Fibroblast of lung (primary cell): ENCODE measurements around the gene CYP27A1. TPM values are rescaled to one million over a fixed set of nuclear protein-coding genes. Genes with fewer than 3 reads are reported as not detected.

Source experiments
- DNase-seq, 2 donors: peaks; one replicate each; pipeline versions ENCODE4 v3.0.0 to v3.0.0-alpha.2; 2010; ENCODE audit warnings: low read depth in 2 of 2
- H2AFZ ChIP-seq: 2 replicates; pipeline ENCODE4 v1.5.1; 2012; ENCODE audit warnings: low read length, control low read depth, inconsistent platforms
- H3K27ac ChIP-seq: 2 replicates; pipeline ENCODE4 v1.5.1; 2011; ENCODE audit warnings: low read length, control low read depth; ENCODE audit not compliant: insufficient read depth
- H3K27me3 ChIP-seq: 2 replicates; pipeline ENCODE4 v1.5.1; 2011; ENCODE audit warnings: mild to moderate bottlenecking, low read length; ENCODE audit not compliant: control insufficient read depth, insufficient read depth
- H3K36me3 ChIP-seq: 2 replicates; pipeline ENCODE4 v1.5.1; 2011; ENCODE audit warnings: low read length; ENCODE audit not compliant: control insufficient read depth, insufficient read depth
- H3K4me1 ChIP-seq: 2 replicates; pipeline ENCODE4 v1.5.1; 2011; ENCODE audit warnings: low read length; ENCODE audit not compliant: control insufficient read depth, insufficient read depth; ENCODE audit errors: extremely low read depth
- H3K4me2 ChIP-seq: 2 replicates; pipeline ENCODE4 v1.5.1; 2011; ENCODE audit warnings: low read length, control low read depth; ENCODE audit not compliant: insufficient read depth; ENCODE audit errors: extremely low read depth
- H3K4me3 ChIP-seq, 4 experiments: fragments of 200-600 bp in 1 of 4; sonication (generic) in 1 of 4; replicated peaks in 1 of 4; 2 replicates each; pipeline ENCODE4 v1.5.1; 2011 to 2016; ENCODE audit warnings: low read length in 4 of 4, low read depth in 3 of 4, mild to moderate bottlenecking in 3 of 4, control low read depth in 2 of 4, inconsistent platforms in 1 of 4, mixed read lengths in 1 of 4; ENCODE audit not compliant: insufficient read depth in 1 of 4; ENCODE audit errors: control extremely low read depth in 1 of 4
- H3K79me2 ChIP-seq: 2 replicates; pipeline ENCODE4 v1.5.1; 2012; ENCODE audit warnings: mild to moderate bottlenecking, low read length, inconsistent platforms; ENCODE audit not compliant: control insufficient read depth, insufficient read depth
- H3K9ac ChIP-seq: 2 replicates; pipeline ENCODE4 v1.5.1; 2011; ENCODE audit warnings: mild to moderate bottlenecking, low read length, control low read depth; ENCODE audit not compliant: insufficient read depth
- H3K9me3 ChIP-seq: 2 replicates; pipeline ENCODE4 v1.5.1; 2012; ENCODE audit warnings: low read depth, low read length; ENCODE audit not compliant: control insufficient read depth, insufficient read depth
- H4K20me1 ChIP-seq: 2 replicates; pipeline ENCODE4 v1.5.1; 2011; ENCODE audit warnings: low read length; ENCODE audit not compliant: control insufficient read depth, insufficient read depth; ENCODE audit errors: extremely low read depth
- CTCF ChIP-seq, 2 donors: IDR thresholded peaks in 1 of 2; conservative IDR thresholded peaks in 1 of 2; 1 replicate in 1 of 2; 2 replicates in 1 of 2; pipeline ENCODE4 v1.5.1; 2011 to 2012; ENCODE audit warnings: low read length in 2 of 2, control low read depth in 1 of 2, inconsistent platforms in 1 of 2, low read depth in 1 of 2, mild to moderate bottlenecking in 1 of 2
- EZH2 ChIP-seq: IDR thresholded peaks from 2 replicates; pipeline ENCODE4 v1.5.1; 2012; ENCODE audit warnings: low read length, control low read depth, mild to moderate bottlenecking; ENCODE audit errors: missing control alignments
- polyA plus RNA-seq, 2 donors: library from polyadenylated mRNA; depleted of rRNA in 1 of 2; stranded (reverse) in 1 of 2; unstranded in 1 of 2; fragments of >200 nt; gene quantifications; 2 replicates each; pipeline ENCODE4 v1.2.1, GENCODE V29; 2011 to 2012; ENCODE audit warnings: missing spikeins in 1 of 2
- total RNA-seq: library from RNA; depleted of rRNA; stranded (reverse); fragments of >200 nt; gene quantifications from 2 replicates; pipeline ENCODE4 v1.2.1, GENCODE V29; 2014

Gene CYP27A1
- total and polyA plus RNA-seq, 2 donors (not counting 1 experiment from before 2014, with no cell fraction given), result 12.7 to 53.8 TPM

GRCh38 chr2:218807626-218808025, 25.7 kb downstream of the CYP27A1 start:
- Histone ChIP-seq H3K4me1 (peaks cover 3% of the 10 kb centered on the region), H3K79me2 (no peaks in the 10 kb centered on the region), H3K27me3 (no peaks in the 10 kb centered on the region), H3K9me3 (no peaks in the 10 kb centered on the region), H3K4me2 (no peak overlapping the region), H3K9ac (no peak overlapping the region), H3K27ac (no peak overlapping the region), H3K36me3 (no peaks in the 10 kb centered on the region), H3K4me3 (no peak overlapping the region), H4K20me1 (no peaks in the 10 kb centered on the region), H2AFZ (no peak overlapping the region)
- DNase-seq, result peak in 1 of 2 donors; percentile 20
- no peak for TF ChIP-seq CTCF (conservative IDR thresholded peaks at IDR 0.05 in 1 of 2, IDR thresholded peaks at IDR 0.05 in 1 of 2; ENCODE audit: low read depth in 1 of 2, low read length in 2 of 2)
- no peak for TF ChIP-seq EZH2

GRCh38 chr2:218809515-218809914, 27.6 kb downstream of the CYP27A1 start:
- Histone ChIP-seq H3K27me3 (no peaks in the 10 kb centered on the region), H4K20me1 (no peaks in the 10 kb centered on the region)
- no peak for TF ChIP-seq CTCF (conservative IDR thresholded peaks at IDR 0.05 in 1 of 2, IDR thresholded peaks at IDR 0.05 in 1 of 2; ENCODE audit: low read depth in 1 of 2, low read length in 2 of 2)
- TF ChIP-seq EZH2, result no peak

GRCh38 chr2:218810256-218810655, 28.3 kb downstream of the CYP27A1 start:
- Histone ChIP-seq H3K4me3 (no peak overlapping the region), H3K9ac (no peak overlapping the region), H3K36me3 (no peaks in the 10 kb centered on the region), H3K79me2 (no peaks in the 10 kb centered on the region), H4K20me1 (no peaks in the 10 kb centered on the region), H3K27me3 (no peaks in the 10 kb centered on the region), H3K27ac (no peak overlapping the region), H3K9me3 (no peaks in the 10 kb centered on the region), H3K4me1 (peaks cover 3% of the 10 kb centered on the region), H3K4me2 (no peak overlapping the region), H2AFZ (no peak overlapping the region)
- DNase-seq, result no peak
- TF ChIP-seq EZH2 (no peak), CTCF (conservative IDR thresholded peaks at IDR 0.05 in 1 of 2, IDR thresholded peaks at IDR 0.05 in 1 of 2; ENCODE audit: low read depth in 1 of 2, low read length in 2 of 2) (no peak)

More at GRCh38 chr2:218809515-218809914, 27.6 kb downstream of the CYP27A1 start:
- Histone ChIP-seq H3K9me3 (no peaks in the 10 kb centered on the region), H3K9ac (no peak overlapping the region), H2AFZ (no peak overlapping the region), H3K4me1 (peaks cover 3% of the 10 kb centered on the region), H3K4me3 (no peak overlapping the region), H3K79me2 (no peaks in the 10 kb centered on the region), H3K4me2 (no peak overlapping the region), H3K36me3 (no peaks in the 10 kb centered on the region), H3K27ac (no peak overlapping the region)
- no peak for DNase-seq
